Measurements from ENCODE around the gene FKBP9. TPM values are rescaled to one million over a fixed set of nuclear protein-coding genes. Genes with fewer than 3 reads are reported as not detected.

FKBP9 gene
- total RNA-seq, 2 donors from 2014 or later, result 73.2 to 115 TPM

DNA sequence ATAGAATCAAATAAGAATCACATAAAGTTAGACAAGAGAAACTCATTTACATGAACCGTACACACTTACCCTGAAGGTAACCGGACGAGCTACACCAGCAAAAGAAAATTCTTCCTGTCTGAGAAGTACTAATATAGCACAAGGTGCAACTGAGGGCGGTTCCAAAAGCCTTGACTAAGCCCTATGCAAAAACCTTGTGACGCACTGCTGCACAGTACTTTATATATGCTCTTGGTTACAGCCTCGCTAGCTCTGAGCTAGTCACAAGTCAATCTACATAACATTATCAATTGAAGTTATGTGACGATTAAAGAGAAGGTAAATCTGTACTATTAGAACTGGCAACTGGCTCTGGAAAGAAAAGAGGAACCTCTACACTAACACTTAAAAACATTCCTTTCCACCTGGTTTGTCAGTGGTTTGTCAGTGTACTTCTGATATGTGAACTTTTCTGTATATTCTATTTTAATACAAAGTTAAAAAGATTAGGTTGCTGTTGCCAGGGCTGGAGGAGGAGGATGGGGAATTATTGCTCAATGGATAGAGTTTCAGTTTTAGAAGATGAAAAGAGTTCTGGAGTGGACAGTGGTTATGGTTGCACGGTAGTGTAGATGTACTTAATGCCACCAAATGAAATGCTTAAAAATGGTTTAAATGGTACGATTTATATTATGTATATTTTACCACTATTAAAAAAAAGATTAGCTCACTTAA, 83.7 kb downstream of the FKBP9 start:
- Histone ChIP-seq H3K27me3 (no peaks in the 10 kb centered on the region), H3K9me3 (no peaks in the 10 kb centered on the region), H3K27ac (peak overlapping the region; percentile 71), H3K9ac (ENCODE audit: low read depth in 2 of 2, low read length in 2 of 2) (peak overlapping the region in 1 of 2 donors; percentile 68), H3K4me3 (peak overlapping the region; percentile 27), H3K36me3 (no peaks in the 10 kb centered on the region), H3K4me1 (peaks cover 10% of the 10 kb centered on the region)
- intact Hi-C loops (cut with DNase I), result no loop called here
- peak; percentile 85 for DNase-seq
- TF ChIP-seq, protein P1, sequence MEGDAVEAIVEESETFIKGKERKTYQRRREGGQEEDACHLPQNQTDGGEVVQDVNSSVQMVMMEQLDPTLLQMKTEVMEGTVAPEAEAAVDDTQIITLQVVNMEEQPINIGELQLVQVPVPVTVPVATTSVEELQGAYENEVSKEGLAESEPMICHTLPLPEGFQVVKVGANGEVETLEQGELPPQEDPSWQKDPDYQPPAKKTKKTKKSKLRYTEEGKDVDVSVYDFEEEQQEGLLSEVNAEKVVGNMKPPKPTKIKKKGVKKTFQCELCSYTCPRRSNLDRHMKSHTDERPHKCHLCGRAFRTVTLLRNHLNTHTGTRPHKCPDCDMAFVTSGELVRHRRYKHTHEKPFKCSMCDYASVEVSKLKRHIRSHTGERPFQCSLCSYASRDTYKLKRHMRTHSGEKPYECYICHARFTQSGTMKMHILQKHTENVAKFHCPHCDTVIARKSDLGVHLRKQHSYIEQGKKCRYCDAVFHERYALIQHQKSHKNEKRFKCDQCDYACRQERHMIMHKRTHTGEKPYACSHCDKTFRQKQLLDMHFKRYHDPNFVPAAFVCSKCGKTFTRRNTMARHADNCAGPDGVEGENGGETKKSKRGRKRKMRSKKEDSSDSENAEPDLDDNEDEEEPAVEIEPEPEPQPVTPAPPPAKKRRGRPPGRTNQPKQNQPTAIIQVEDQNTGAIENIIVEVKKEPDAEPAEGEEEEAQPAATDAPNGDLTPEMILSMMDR (IDR thresholded peaks at IDR 0.05), result no peak

DNA sequence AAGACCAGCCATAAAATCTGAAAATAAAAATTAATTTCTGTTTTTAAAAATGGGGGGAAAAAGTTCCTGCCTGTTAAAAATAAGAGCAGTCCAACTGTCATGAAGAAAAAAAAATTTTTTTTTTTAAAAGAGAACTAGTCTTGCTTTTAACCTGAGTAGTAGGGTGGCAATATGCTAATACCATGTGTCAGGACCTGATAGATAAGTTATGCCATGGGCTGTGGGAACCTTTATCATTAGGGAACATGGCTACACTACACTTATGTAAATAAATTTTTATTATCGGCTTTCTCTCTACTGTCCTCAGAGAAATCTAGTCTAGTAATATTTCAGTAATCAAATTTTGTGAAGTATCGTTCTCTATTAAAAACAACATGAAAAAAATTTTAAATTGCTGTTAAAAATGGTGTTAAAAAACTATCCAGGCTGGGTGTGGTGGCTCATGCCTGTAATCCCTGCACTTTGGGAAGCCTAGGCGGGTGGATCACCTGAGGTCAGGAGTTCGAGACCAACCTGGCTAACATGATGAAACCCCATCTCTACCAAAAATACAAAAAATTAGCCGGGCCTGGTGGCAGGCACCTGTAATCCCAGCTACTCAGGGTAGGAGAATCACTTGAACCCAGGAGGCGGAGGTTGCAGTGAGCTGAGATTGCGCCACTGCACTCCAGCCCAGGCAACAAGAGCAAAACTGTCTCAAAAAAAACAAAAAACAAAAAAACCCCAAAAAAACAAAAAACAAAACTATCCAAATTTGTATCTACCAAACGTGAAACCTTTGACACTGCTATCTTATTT, 84.6 kb downstream of the FKBP9 start:
- no peaks in the 10 kb centered on the region for H3K27me3 ChIP-seq
- H3K27ac ChIP-seq, result no peak overlapping the region
- TF ChIP-seq, protein P1 (IDR thresholded peaks at IDR 0.05), result no peak
- intact Hi-C loops (cut with DNase I), result no loop called here
- H3K9me3 ChIP-seq, result no peaks in the 10 kb centered on the region
- H3K4me1 ChIP-seq, result peaks cover 10% of the 10 kb centered on the region
- no peak overlapping the region for H3K9ac ChIP-seq (ENCODE audit: low read depth in 2 of 2, low read length in 2 of 2)
- no peaks in the 10 kb centered on the region for H3K36me3 ChIP-seq
- no peak overlapping the region for H3K4me3 ChIP-seq
- no peak for DNase-seq

DNA sequence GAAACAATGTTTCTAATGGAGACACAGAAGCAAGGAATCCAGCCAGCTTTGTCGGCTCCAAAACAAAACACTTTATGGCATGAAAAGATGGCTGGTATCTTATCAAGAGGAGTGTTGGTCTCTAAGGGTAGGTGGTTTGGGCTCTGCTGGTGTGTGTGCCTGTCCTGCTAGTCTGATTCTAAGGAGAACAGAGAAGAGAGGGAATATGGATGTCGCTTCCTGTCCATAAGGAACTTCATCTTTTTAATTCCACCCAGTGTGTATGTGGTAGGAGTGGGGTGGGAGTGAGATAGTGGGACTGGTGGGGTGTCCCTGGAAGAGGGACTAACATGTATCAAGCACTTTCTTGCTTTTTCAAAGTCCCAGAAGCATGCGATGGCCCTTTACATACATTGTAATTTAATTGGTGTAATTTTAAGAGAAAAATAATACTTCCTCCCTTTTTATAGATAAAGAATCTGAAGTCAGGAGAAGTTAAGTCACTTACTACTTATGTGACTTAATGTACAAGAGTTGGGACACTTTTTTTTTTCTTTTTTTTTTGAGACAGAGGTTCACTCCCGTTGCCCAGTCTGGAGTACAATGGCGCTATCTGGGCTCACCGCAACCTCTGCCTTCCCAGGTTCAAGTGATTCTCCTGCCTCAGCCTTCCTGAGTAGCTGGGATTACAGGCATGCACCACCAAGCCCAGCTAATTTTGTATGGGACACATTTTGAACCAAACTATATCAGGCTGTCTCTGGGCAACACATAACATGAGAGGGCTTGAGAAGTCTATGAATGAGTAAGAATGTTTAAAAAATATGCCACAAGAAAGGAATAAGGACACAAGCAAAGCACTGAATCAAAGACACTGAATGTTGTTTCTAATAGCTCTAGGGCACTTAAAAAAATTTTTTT, 86.5 kb downstream of the FKBP9 start:
- intact Hi-C loops (cut with DNase I), result no loop called here

DNA sequence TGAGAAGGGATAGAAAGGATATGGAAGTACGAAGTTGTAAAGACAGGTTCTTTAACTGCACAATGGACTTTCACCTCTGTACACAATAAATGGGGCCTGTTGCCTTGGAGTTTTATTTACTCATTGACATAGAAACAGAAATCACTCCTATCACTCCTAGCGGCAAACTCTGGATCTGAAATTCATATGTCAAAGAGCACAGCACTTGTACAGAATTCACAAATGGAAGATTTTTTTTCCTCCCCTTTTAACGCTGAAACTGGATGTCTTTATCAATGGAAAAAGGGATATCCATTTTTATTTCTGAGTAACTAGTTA, 87.1 kb downstream of the FKBP9 start:
- Histone ChIP-seq H3K9me3 (no peaks in the 10 kb centered on the region), H3K4me3 (no peak overlapping the region), H3K36me3 (no peaks in the 10 kb centered on the region), H3K27ac (peak overlapping the region; percentile 90), H3K4me1 (peaks cover 7% of the 10 kb centered on the region), H3K27me3 (no peaks in the 10 kb centered on the region), H3K9ac (ENCODE audit: low read depth in 2 of 2, low read length in 2 of 2) (peak overlapping the region in 1 of 2 donors; percentile 72)
- intact Hi-C loops (cut with DNase I), result no loop called here
- TF ChIP-seq, protein P1 (IDR thresholded peaks at IDR 0.05), result peak; percentile 35
- peak; percentile 59 for DNase-seq

More for the DNA sequence above, 86.5 kb downstream of the FKBP9 start:
- TF ChIP-seq, protein P1 (IDR thresholded peaks at IDR 0.05), result no peak
- Histone ChIP-seq H3K9ac (ENCODE audit: low read depth in 2 of 2, low read length in 2 of 2) (peak overlapping the region in 1 of 2 donors; percentile 72), H3K4me3 (no peak overlapping the region), H3K27me3 (no peaks in the 10 kb centered on the region), H3K36me3 (no peaks in the 10 kb centered on the region), H3K27ac (peak overlapping the region; percentile 90), H3K4me1 (peaks cover 7% of the 10 kb centered on the region), H3K9me3 (no peaks in the 10 kb centered on the region)
- DNase-seq, result no peak

DNA sequence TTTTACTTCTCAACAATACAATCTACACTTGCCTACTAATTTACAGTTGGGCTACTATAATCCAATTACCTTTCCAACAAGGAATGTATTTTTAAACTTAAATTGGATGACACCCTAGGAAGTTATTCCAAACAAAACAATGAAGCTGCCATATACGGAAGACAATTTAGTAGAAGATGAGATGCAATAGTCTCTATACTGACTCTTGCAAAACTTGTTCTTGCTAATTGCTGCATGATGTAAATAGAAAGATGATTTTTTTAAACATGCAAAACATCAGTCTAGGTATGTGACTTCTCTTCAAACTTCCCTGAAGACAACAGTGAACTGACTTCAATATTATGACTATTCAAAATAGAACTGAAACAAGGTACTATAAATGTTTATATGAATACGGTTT, 87.7 kb downstream of the FKBP9 start:
- Histone ChIP-seq H3K9ac (ENCODE audit: low read depth in 2 of 2, low read length in 2 of 2) (no peak overlapping the region), H3K4me1 (peaks cover 7% of the 10 kb centered on the region), H3K9me3 (no peaks in the 10 kb centered on the region), H3K4me3 (no peak overlapping the region), H3K27me3 (no peaks in the 10 kb centered on the region), H3K27ac (peak overlapping the region; percentile 90), H3K36me3 (no peaks in the 10 kb centered on the region)
- intact Hi-C loops (cut with DNase I), result no loop called here
- TF ChIP-seq, protein P1 (IDR thresholded peaks at IDR 0.05), result no peak
- DNase-seq, result no peak

All from colonic mucosa (tissue), 4 donors.